ENCODE data around the gene NAPB. TPM values are rescaled to one million over a fixed set of nuclear protein-coding genes. Genes with fewer than 3 reads are reported as not detected.

The NAPB gene
- total RNA-seq, 2 donors from 2014 or later = 9.9 to 12.7 TPM

GRCh38 chr20:23456409-23456808 is 35.1 kb upstream of the NAPB start:
- Histone ChIP-seq H3K27me3 (no peaks in the 10 kb centered on the region), H3K36me3 (replicated peaks in 1 of 2; ENCODE audit: insufficient read depth in 1 of 2, low read depth in 2 of 2) (no peaks in the 10 kb centered on the region), H3K9me3 (no peaks in the 10 kb centered on the region), H3K4me3 (no peak overlapping the region), H3K4me1 (no peaks in the 10 kb centered on the region), H3K27ac (no peak overlapping the region)
- DNase-seq (no peak), ATAC-seq (no peak)
- no peak for TF ChIP-seq CTCF (IDR thresholded peaks at IDR 0.05)
- TF ChIP-seq POLR2A (IDR thresholded peaks at IDR 0.05) = no peak
- WGBS, 2 donors = 49 to 58% methylated on average over 3 of the region's 3 CpGs
- intact Hi-C loops (cut with DNase I) = no loop called here

- H3K36me3 ChIP-seq (replicated peaks in 1 of 2; ENCODE audit: insufficient read depth in 1 of 2, low read depth in 2 of 2) = no peaks in the 10 kb centered on the region
- TF ChIP-seq POLR2A (IDR thresholded peaks at IDR 0.05) = no peak
- no peak for TF ChIP-seq CTCF (IDR thresholded peaks at IDR 0.05)
- DNase-seq (no peak), ATAC-seq (no peak)
- WGBS, 2 donors = 83 to 90% methylated on average over 7 of the region's 7 CpGs
- H3K27me3 ChIP-seq = no peaks in the 10 kb centered on the region
- no peak overlapping the region for H3K27ac ChIP-seq
- H3K4me1 ChIP-seq = no peaks in the 10 kb centered on the region
- intact Hi-C loops (cut with DNase I) = no loop called here
- H3K9me3 ChIP-seq = no peaks in the 10 kb centered on the region
- no peak overlapping the region for H3K4me3 ChIP-seq
Measured at GRCh38 chr20:23455639-23456038, 34.4 kb upstream of the NAPB start.

- intact Hi-C loops (cut with DNase I) = no loop called here
- DNase-seq (no peak), ATAC-seq (no peak)
- TF ChIP-seq CTCF (IDR thresholded peaks at IDR 0.05) (no peak), POLR2A (IDR thresholded peaks at IDR 0.05) (no peak)
- Histone ChIP-seq H3K4me3 (no peak overlapping the region), H3K27ac (no peak overlapping the region), H3K4me1 (no peaks in the 10 kb centered on the region), H3K9me3 (no peaks in the 10 kb centered on the region), H3K36me3 (replicated peaks in 1 of 2; ENCODE audit: insufficient read depth in 1 of 2, low read depth in 2 of 2) (no peaks in the 10 kb centered on the region), H3K27me3 (no peaks in the 10 kb centered on the region)
- WGBS, 2 donors = 86% methylated on average over 1 of the region's 1 CpG
Measured at GRCh38 chr20:23454816-23455215, 33.5 kb upstream of the NAPB start.

GRCh38 chr20:23453549-23454543 is 32.6 kb upstream of the NAPB start:
- no peaks in the 10 kb centered on the region for H3K27me3 ChIP-seq
- H3K27ac ChIP-seq = no peak overlapping the region
- intact Hi-C loops (cut with DNase I) = no loop called here
- H3K4me3 ChIP-seq = no peak overlapping the region
- no peaks in the 10 kb centered on the region for H3K9me3 ChIP-seq
- ATAC-seq (no peak), DNase-seq (no peak)
- WGBS, 2 donors = 76 to 83% methylated on average over 15 of the region's 15 CpGs
- H3K36me3 ChIP-seq (replicated peaks in 1 of 2; ENCODE audit: insufficient read depth in 1 of 2, low read depth in 2 of 2) = no peaks in the 10 kb centered on the region
- no peak for TF ChIP-seq POLR2A (IDR thresholded peaks at IDR 0.05)
- TF ChIP-seq CTCF (IDR thresholded peaks at IDR 0.05) = no peak
- H3K4me1 ChIP-seq = no peaks in the 10 kb centered on the region
